DND-41 (cell line): ENCODE results near the gene ABCB4.

Source experiments
- CTCF ChIP-seq: IDR thresholded peaks from 2 replicates; pipeline ENCODE4 v1.5.1; 2012; ENCODE audit warnings: borderline replicate concordance, low read length, moderate library complexity, mild to moderate bottlenecking; ENCODE audit not compliant: poor library complexity, severe bottlenecking; ENCODE audit errors: extremely low read depth
- EZH2 ChIP-seq: IDR thresholded peaks from 3 replicates; pipeline ENCODE4 v1.6.1; 2012; ENCODE audit warnings: borderline replicate concordance, low read depth, mild to moderate bottlenecking, moderate library complexity, low read length, inconsistent platforms; ENCODE audit not compliant: severe bottlenecking

DNA sequence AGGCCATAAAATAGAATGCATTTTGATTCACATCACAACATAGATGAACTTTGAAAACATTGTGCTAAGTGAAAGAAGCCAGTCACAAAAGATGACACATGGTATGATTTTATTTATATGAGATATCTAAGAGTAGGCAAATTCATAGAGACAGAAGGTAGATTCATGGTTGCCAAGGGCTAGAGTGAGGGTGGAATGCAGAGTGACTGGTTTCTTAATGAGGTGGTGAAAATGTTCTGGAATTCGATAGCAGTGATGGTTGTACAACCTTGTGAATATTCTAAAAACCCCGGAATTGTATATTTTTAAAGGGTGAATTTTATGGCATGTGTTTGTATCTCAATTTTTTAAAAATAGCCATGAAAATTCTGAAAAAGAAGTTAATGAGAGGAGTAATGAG, 42.9 kb downstream of the ABCB4 start:
- TF ChIP-seq CTCF (no peak), EZH2 (no peak)
